Small intestine (tissue), 7 donors: ENCODE results near the gene UBE2D3. TPM values are rescaled to one million over a fixed set of nuclear protein-coding genes. Genes with fewer than 3 reads are reported as not detected.
"Not testable (repeated sequence)": the region's sequence is repeated elsewhere in the genome, so short reads cannot be mapped to it uniquely, and the experiment has no call there.

ENCODE experiments used
- DNase-seq, 2 donors: peaks; one replicate each; pipeline versions ENCODE4 v3.0.0 to v3.0.0-alpha.2; 2013
- FAIRE-seq: peaks from 2 replicates; lab custom pipeline; 2012; peaks lifted over from hg19 to GRCh38; lab: Jason Lieb, UNC
- H3K27ac ChIP-seq, 3 donors: one replicate each; pipeline ENCODE4 v1.5.1; 2013; ENCODE audit warnings: low read length in 2 of 3, mild to moderate bottlenecking in 2 of 3, control low read depth in 1 of 3, inconsistent platforms in 1 of 3, low read depth in 1 of 3, moderate library complexity in 1 of 3
- H3K27me3 ChIP-seq, 3 donors: one replicate each; pipeline ENCODE4 v1.6.1; 2013; ENCODE audit warnings: low read length in 3 of 3, inconsistent platforms in 1 of 3; ENCODE audit not compliant: control insufficient read depth in 3 of 3, insufficient read depth in 3 of 3
- H3K36me3 ChIP-seq, 3 donors: one replicate each; pipeline ENCODE4 v1.6.1; 2013; ENCODE audit warnings: low read length in 3 of 3, inconsistent platforms in 1 of 3, low read depth in 1 of 3, mild to moderate bottlenecking in 1 of 3, moderate library complexity in 1 of 3; ENCODE audit not compliant: control insufficient read depth in 3 of 3, insufficient read depth in 2 of 3
- H3K4me1 ChIP-seq, 3 donors: one replicate each; pipeline ENCODE4 v1.6.1; 2013; ENCODE audit warnings: low read length in 2 of 3, inconsistent platforms in 1 of 3, low read depth in 1 of 3, mild to moderate bottlenecking in 1 of 3, moderate library complexity in 1 of 3; ENCODE audit not compliant: control insufficient read depth in 3 of 3, insufficient read depth in 2 of 3
- H3K4me3 ChIP-seq, 3 donors: one replicate each; pipeline ENCODE4 v1.5.1; 2013; ENCODE audit warnings: low read length in 3 of 3, control low read depth in 1 of 3, inconsistent platforms in 1 of 3, low read depth in 1 of 3, mild to moderate bottlenecking in 1 of 3, moderate library complexity in 1 of 3
- H3K9me3 ChIP-seq, 2 donors: one replicate each; pipeline ENCODE4 v1.6.1; 2013; ENCODE audit warnings: low read depth in 1 of 2, low read length in 1 of 2; ENCODE audit not compliant: control insufficient read depth in 2 of 2, insufficient read depth in 1 of 2
- whole genome bisulfite sequencing, 3 donors: extraction: QIAGEN DNeasy Blood & Tissue Kit; methylation state at CpG; one replicate each; pipeline ENCODE4 v1.1.7; 2013; 5-methylcytosine and 5-hydroxymethylcytosine counted together
- polyA plus RNA-seq, 4 donors: library from polyadenylated mRNA; stranded (reverse) in 3 of 4; unstranded in 1 of 4; fragments of 200-250 nt in 3 of 4; fragments of 120-200 nt in 1 of 4; gene quantifications; one replicate each; pipeline versions ENCODE4 v1.2.1 to v1.2.3, GENCODE V29; 2013
- donor health status: healthy with polysubstance abuse.
- donor health status: control.
- donor health status: control.
- donor health status: Bipolar disorder and iron deficiency.
- donor health status: healthy.

The UBE2D3 gene
- polyA plus RNA-seq, 4 donors: 173 to 298 (median 240) TPM

- not testable (repeated sequence) for H3K9me3 ChIP-seq, H3K27me3 ChIP-seq, DNase-seq, H3K4me3 ChIP-seq, H3K27ac ChIP-seq, FAIRE-seq, H3K36me3 ChIP-seq
- WGBS, 3 donors: 88 to 93% (median 91%) methylated on average over 10 of the region's 10 CpGs
- peaks cover 4 to 29% (median 15%) of the 10 kb centered on the region in 3 donors for H3K4me1 ChIP-seq
Measured at GRCh38 chr4:102819100-102819499, 8.3 kb downstream of the UBE2D3 start.

GRCh38 chr4:102817613-102818268, 9.6 kb downstream of the UBE2D3 start:
- H3K4me3 ChIP-seq: no peak overlapping the region
- no peak overlapping the region for H3K27ac ChIP-seq
- FAIRE-seq: no peak

GRCh38 chr4:102817021-102817605, 10.2 kb downstream of the UBE2D3 start:
- Histone ChIP-seq H3K36me3 (peaks cover 0 to 9% (median 3%) of the 10 kb centered on the region in 3 donors), H3K27ac (no peak overlapping the region), H3K4me1 (peaks cover 4 to 26% (median 12%) of the 10 kb centered on the region in 3 donors), H3K4me3 (no peak overlapping the region), H3K9me3 (no peaks in the 10 kb centered on the region), H3K27me3 (no peaks in the 10 kb centered on the region)
- no peak for FAIRE-seq
- DNase-seq: no peak
- WGBS, 3 donors: 55 to 76% (median 56%) methylated on average over 3 of the region's 3 CpGs

More at GRCh38 chr4:102817613-102818268, 9.6 kb downstream of the UBE2D3 start:
- Histone ChIP-seq H3K27me3 (no peaks in the 10 kb centered on the region), H3K36me3 (peaks cover 0 to 9% (median 3%) of the 10 kb centered on the region in 3 donors), H3K4me1 (peaks cover 4 to 26% (median 12%) of the 10 kb centered on the region in 3 donors), H3K9me3 (no peaks in the 10 kb centered on the region)
- 50 to 63% (median 54%) methylated on average over 9 of the region's 9 CpGs for WGBS, 3 donors
- DNase-seq: no peak

GRCh38 chr4:102815981-102816380, 11.4 kb downstream of the UBE2D3 start:
- FAIRE-seq: no peak

GRCh38 chr4:102809691-102810090, 17.7 kb downstream of the UBE2D3 start:
- no peak for FAIRE-seq

More at GRCh38 chr4:102815981-102816380, 11.4 kb downstream of the UBE2D3 start:
- H3K4me1 ChIP-seq: peaks cover 4 to 26% (median 10%) of the 10 kb centered on the region in 3 donors
- H3K36me3 ChIP-seq: peaks cover 0 to 18% (median 3%) of the 10 kb centered on the region in 3 donors
- no peak overlapping the region for H3K4me3 ChIP-seq
- H3K27me3 ChIP-seq: no peaks in the 10 kb centered on the region
- no peak for DNase-seq
- no peaks in the 10 kb centered on the region for H3K9me3 ChIP-seq
- no peak overlapping the region for H3K27ac ChIP-seq
- WGBS, 3 donors: 67 to 78% (median 75%) methylated on average over 2 of the region's 2 CpGs

GRCh38 chr4:102809190-102809589, 18.2 kb downstream of the UBE2D3 start:
- Histone ChIP-seq H3K36me3 (peaks cover 0 to 23% (median 15%) of the 10 kb centered on the region in 3 donors), H3K27me3 (no peaks in the 10 kb centered on the region), H3K27ac (no peak overlapping the region), H3K4me3 (no peak overlapping the region), H3K4me1 (no peaks in the 10 kb centered on the region), H3K9me3 (no peaks in the 10 kb centered on the region)
- WGBS, 3 donors: 50 to 69% (median 67%) methylated on average over 3 of the region's 3 CpGs
- FAIRE-seq (peak; percentile 26), DNase-seq (no peak)

More at GRCh38 chr4:102809691-102810090, 17.7 kb downstream of the UBE2D3 start:
- Histone ChIP-seq H3K9me3 (no peaks in the 10 kb centered on the region), H3K4me1 (no peaks in the 10 kb centered on the region), H3K27ac (no peak overlapping the region), H3K27me3 (no peaks in the 10 kb centered on the region), H3K4me3 (no peak overlapping the region), H3K36me3 (peaks cover 0 to 21% (median 12%) of the 10 kb centered on the region in 3 donors)
- DNase-seq: no peak
- 79 to 95% (median 84%) methylated on average over 2 of the region's 2 CpGs for WGBS, 3 donors

- Histone ChIP-seq H3K4me3 (no peak overlapping the region), H3K27me3 (no peaks in the 10 kb centered on the region), H3K4me1 (no peaks in the 10 kb centered on the region), H3K9me3 (no peaks in the 10 kb centered on the region), H3K36me3 (peaks cover 0 to 29% (median 11%) of the 10 kb centered on the region in 3 donors), H3K27ac (no peak overlapping the region)
- DNase-seq (no peak), FAIRE-seq (no peak)
- WGBS, 3 donors: 86 to 88% (median 86%) methylated on average over 2 of the region's 2 CpGs
Measured at GRCh38 chr4:102808009-102808408, 19.3 kb downstream of the UBE2D3 start.

- Histone ChIP-seq H3K4me1 (no peaks in the 10 kb centered on the region), H3K27ac (no peak overlapping the region), H3K36me3 (peaks cover 0 to 29% (median 13%) of the 10 kb centered on the region in 3 donors), H3K9me3 (no peaks in the 10 kb centered on the region), H3K4me3 (no peak overlapping the region), H3K27me3 (no peaks in the 10 kb centered on the region)
- WGBS, 3 donors: 66 to 82% (median 82%) methylated on average over 1 of the region's 1 CpG
- DNase-seq (no peak), FAIRE-seq (no peak)
Measured at GRCh38 chr4:102807345-102807744, 20.0 kb downstream of the UBE2D3 start.
